IMR-90 (cell line): ENCODE measurements around the gene RCBTB2. TPM values are rescaled to one million over a fixed set of nuclear protein-coding genes. Genes with fewer than 3 reads are reported as not detected.

Experiments used
- ATAC-seq: fragments of 200-7000 bp; cut with Tn5 transposase; 2 replicates; pipeline ENCODE4 v1.9.1; 2020; ENCODE audit warnings: low read depth, mild to moderate bottlenecking, moderate library complexity
- BruUV-seq: library from RNA; stranded (reverse); fragments of 400-500 nt; replicated peaks from 2 replicates; lab custom pipeline; 2021; lab: Mats Ljungman, UMichigan
- CTCF ChIA-PET: fragments of 300-600 bp; formaldehyde crosslinking; extraction: SDS; loops from one replicate; lab custom pipeline; 2021; ENCODE audit warnings: antibody characterized with exemption; lab: Yijun Ruan, JAX
- POLR2A ChIA-PET: fragments of 300-600 bp; sonication (Branson Sonifier 250); formaldehyde crosslinking; loops from one replicate; lab custom pipeline; 2022; ENCODE audit warnings: antibody characterized with exemption; ENCODE audit not compliant: unreplicated experiment; lab: Charles Lee
- DNase-seq: peaks from one replicate; pipeline ENCODE4 v3.0.0; 2013
- H2AFZ ChIP-seq: replicated peaks from 2 replicates; pipeline ENCODE3; 2013; ENCODE audit warnings: low read length, mild to moderate bottlenecking; ENCODE audit not compliant: poor library complexity
- H2AK5ac ChIP-seq: 2 replicates; pipeline ENCODE4 v1.6.1; 2013; ENCODE audit warnings: low read depth, low read length, inconsistent platforms
- H2AK9ac ChIP-seq: replicated peaks from 2 replicates; pipeline ENCODE3; 2013; ENCODE audit warnings: mild to moderate bottlenecking, low read depth, low read length, moderate library complexity; ENCODE audit not compliant: poor library complexity
- H2BK120ac ChIP-seq: 2 replicates; pipeline ENCODE4 v1.6.1; 2013; ENCODE audit warnings: low read depth, low read length, inconsistent platforms
- H2BK15ac ChIP-seq: 3 replicates; pipeline ENCODE4 v1.6.1; 2013; ENCODE audit warnings: low read depth, low read length, inconsistent platforms
- H2BK20ac ChIP-seq: 2 replicates; pipeline ENCODE4 v1.6.1; 2013; ENCODE audit warnings: low read depth, mild to moderate bottlenecking, inconsistent platforms, low read length, moderate library complexity
- H2BK5ac ChIP-seq: 2 replicates; pipeline ENCODE4 v1.6.1; 2013; ENCODE audit warnings: mild to moderate bottlenecking, low read depth, low read length, inconsistent platforms; ENCODE audit not compliant: poor library complexity, severe bottlenecking
- H3K14ac ChIP-seq: replicated peaks from 2 replicates; pipeline ENCODE4 v1.6.1; 2013; ENCODE audit warnings: low read depth, low read length, inconsistent platforms
- H3K18ac ChIP-seq: 2 replicates; pipeline ENCODE4 v1.6.1; 2013; ENCODE audit warnings: low read depth, low read length, control low read depth
- H3K23ac ChIP-seq: 2 replicates; pipeline ENCODE4 v1.6.1; 2013; ENCODE audit warnings: low read depth, low read length, inconsistent platforms
- H3K27ac ChIP-seq: 2 replicates; pipeline ENCODE4 v1.5.1; 2013; ENCODE audit warnings: mild to moderate bottlenecking, control low read depth, low read length; ENCODE audit not compliant: insufficient read depth
- H3K27me3 ChIP-seq: 2 replicates; pipeline ENCODE4 v1.6.1; 2013; ENCODE audit warnings: low read length; ENCODE audit not compliant: control insufficient read depth, insufficient read depth
- H3K36me3 ChIP-seq: 2 replicates; pipeline ENCODE4 v1.6.1; 2013; ENCODE audit warnings: low read length, mixed read lengths; ENCODE audit not compliant: control insufficient read depth, insufficient read depth
- H3K4ac ChIP-seq: 2 replicates; pipeline ENCODE4 v1.6.1; 2013; ENCODE audit warnings: low read depth, low read length, inconsistent platforms
- H3K4me1 ChIP-seq: 2 replicates; pipeline ENCODE4 v1.6.1; 2013; ENCODE audit warnings: low read length, mixed read lengths; ENCODE audit not compliant: control insufficient read depth, insufficient read depth
- H3K4me2 ChIP-seq: 2 replicates; pipeline ENCODE4 v1.6.1; 2013; ENCODE audit warnings: low read depth, mild to moderate bottlenecking, control low read depth, low read length, moderate library complexity
- H3K4me3 ChIP-seq: 2 replicates; pipeline ENCODE4 v1.5.1; 2013; ENCODE audit warnings: low read depth, mild to moderate bottlenecking, control low read depth, low read length, moderate library complexity; ENCODE audit not compliant: insufficient read depth
- H3K56ac ChIP-seq: 2 replicates; pipeline ENCODE4 v1.6.1; 2013; ENCODE audit warnings: low read length, inconsistent platforms; ENCODE audit not compliant: insufficient read depth; ENCODE audit errors: extremely low read depth
- H3K79me1 ChIP-seq, 2 experiments: 2 replicates each; pipeline ENCODE4 v1.6.1; 2013; ENCODE audit warnings: low read length in 2 of 2, inconsistent platforms in 1 of 2, low read depth in 1 of 2
- H3K9ac ChIP-seq: 2 replicates; pipeline ENCODE4 v1.6.1; 2013; ENCODE audit warnings: low read depth, low read length, control low read depth
- H3K9me1 ChIP-seq: 2 replicates; pipeline ENCODE4 v1.6.1; 2013; ENCODE audit warnings: low read length, inconsistent platforms; ENCODE audit not compliant: insufficient read depth
- H3K9me3 ChIP-seq: 2 replicates; pipeline ENCODE4 v1.6.1; 2013; ENCODE audit warnings: low read length; ENCODE audit not compliant: control insufficient read depth, insufficient read depth
- H4K20me1 ChIP-seq: 2 replicates; pipeline ENCODE4 v1.6.1; 2013; ENCODE audit warnings: low read length, inconsistent platforms; ENCODE audit not compliant: insufficient read depth
- H4K5ac ChIP-seq: 2 replicates; pipeline ENCODE4 v1.6.1; 2013; ENCODE audit warnings: mild to moderate bottlenecking, low read depth, low read length, control low read depth
- H4K8ac ChIP-seq, 2 experiments: 2 replicates each; pipeline ENCODE4 v1.6.1; 2013; ENCODE audit warnings: low read depth in 2 of 2, low read length in 2 of 2, control low read depth in 1 of 2, inconsistent platforms in 1 of 2
- H4K91ac ChIP-seq: 2 replicates; pipeline ENCODE4 v1.6.1; 2013; ENCODE audit warnings: low read depth, low read length, inconsistent platforms; ENCODE audit not compliant: insufficient read depth
- CEBPB ChIP-seq: IDR thresholded peaks from 2 replicates; pipeline ENCODE4 v1.6.1; 2012; ENCODE audit warnings: low read depth, low read length, improper control_type of control experiment
- FOS ChIP-seq: fragments of 150-350 bp; IDR thresholded peaks from 2 replicates; pipeline ENCODE4 v1.6.1; 2016; ENCODE audit warnings: low read depth, low read length
- MAFK ChIP-seq: IDR thresholded peaks from 2 replicates; pipeline ENCODE4 v1.6.1; 2012; ENCODE audit warnings: low read depth, low read length, improper control_type of control experiment
- MAZ ChIP-seq: IDR thresholded peaks from 2 replicates; pipeline ENCODE4 v1.6.1; 2012; ENCODE audit warnings: low read depth, mild to moderate bottlenecking, low read length, improper control_type of control experiment, moderate library complexity, borderline replicate concordance
- NFE2L2 ChIP-seq: fragments of 150-350 bp; IDR thresholded peaks from 2 replicates; pipeline ENCODE4 v1.6.1; 2016; ENCODE audit warnings: low read depth, mild to moderate bottlenecking, low read length
- RAD21 ChIP-seq: IDR thresholded peaks from 2 replicates; pipeline ENCODE4 v1.6.1; 2012; ENCODE audit warnings: low read length, improper control_type of control experiment
- RCOR1 ChIP-seq: IDR thresholded peaks from 2 replicates; pipeline ENCODE4 v1.6.1; 2012; ENCODE audit warnings: mild to moderate bottlenecking, low read length, improper control_type of control experiment; ENCODE audit not compliant: insufficient replicate concordance
- RFX5 ChIP-seq: IDR thresholded peaks from 2 replicates; pipeline ENCODE4 v1.8.0; 2012; ENCODE audit warnings: low read depth, mild to moderate bottlenecking, low read length, moderate library complexity
- WGBS, 2 experiments: methylation state at CpG; one replicate each; pipeline versions ENCODE4 v1.1.5 to v1.1.7; 2013; ENCODE audit warnings: missing lambda C conversion rate in 2 of 2; ENCODE audit not compliant: insufficient read length in 1 of 2; ENCODE audit errors: extremely low coverage in 2 of 2; 5-methylcytosine and 5-hydroxymethylcytosine counted together
- dilution Hi-C: fragments of 300-500 bp; cut with HindIII; formaldehyde crosslinking; loops from one replicate; pipeline ENCODE4 v1.14.3; 2018; ENCODE audit warnings: low sequenced_read_pairs; ENCODE audit not compliant: unreplicated experiment
- in situ Hi-C: fragments of 300-500 bp; cut with MboI; formaldehyde crosslinking; loops from 3 replicates; pipeline ENCODE4 v1.14.3; 2019; ENCODE audit warnings: low sequenced_read_pairs, inconsistent platforms, mixed read lengths
- intact Hi-C: fragments of 100-400 bp; cut with micrococcal nuclease; formaldehyde crosslinking; loops from 2 replicates; pipeline ENCODE4 v1.10.0; 2022
- polyA plus RNA-seq, 3 experiments: library from polyadenylated mRNA; depleted of rRNA; stranded (reverse); fragments of >200 nt; gene quantifications; 2 replicates each; pipeline ENCODE4 v1.2.3, GENCODE V29; 2012; ENCODE audit warnings: low replicate concordance in 1 of 3
- total RNA-seq: library from RNA; depleted of rRNA; stranded (reverse); fragments of >200 nt; gene quantifications from 2 replicates; pipeline ENCODE4 v1.2.3, GENCODE V29; 2012
- TF ChIP-seq, protein P1 (sequence below): fragments of 150-350 bp; IDR thresholded peaks from 2 replicates; pipeline ENCODE4 v1.6.1; 2016; ENCODE audit warnings: low read depth, mild to moderate bottlenecking, low read length, moderate library complexity, borderline replicate concordance
- TF ChIP-seq, protein P2 (sequence below): fragments of 150-350 bp; IDR thresholded peaks from 2 replicates; pipeline ENCODE4 v1.6.1; 2017; ENCODE audit warnings: mild to moderate bottlenecking, antibody characterized with exemption, low read length, low read depth
- TF ChIP-seq, protein P3 (sequence below): conservative IDR thresholded peaks from 2 replicates; pipeline ENCODE4 v1.5.1; 2012; ENCODE audit warnings: mild to moderate bottlenecking, low read depth, low read length, improper control_type of control experiment

Gene RCBTB2
- total and polyA plus RNA-seq, 2 of the 4 experiments (the other 2 are of a cell fraction), result 4.0 to 5.2 TPM

DNA sequence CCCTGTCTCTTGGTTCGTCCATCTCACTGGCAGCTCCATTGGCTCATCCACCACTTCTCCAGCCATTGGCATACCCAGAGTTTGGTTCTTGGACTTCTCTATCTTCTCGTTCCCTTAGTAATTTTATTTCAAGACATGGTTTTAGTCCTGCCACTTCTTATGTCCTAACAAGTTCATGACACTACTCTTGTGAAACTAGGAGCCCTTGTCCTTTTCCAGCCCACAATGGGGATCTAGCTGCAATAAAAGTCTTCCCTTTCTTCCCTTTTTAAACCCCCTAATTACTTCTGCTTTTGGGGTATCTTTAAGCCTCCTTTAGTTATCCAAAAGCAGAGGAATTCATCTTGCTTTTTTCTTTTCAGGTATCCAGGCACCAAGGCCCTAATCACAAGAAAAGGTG, 2.9 kb upstream of the RCBTB2 start:
- in situ Hi-C loops, result no loop called here
- CTCF ChIA-PET, result no interaction called here

More for the DNA sequence above, 2.9 kb upstream of the RCBTB2 start:
- TF ChIP-seq MAFK (no peak), RCOR1 (no peak), RAD21 (no peak), RFX5 (no peak), FOS (no peak), MAZ (no peak), NFE2L2 (no peak), CEBPB (no peak)
- TF ChIP-seq, protein P1, sequence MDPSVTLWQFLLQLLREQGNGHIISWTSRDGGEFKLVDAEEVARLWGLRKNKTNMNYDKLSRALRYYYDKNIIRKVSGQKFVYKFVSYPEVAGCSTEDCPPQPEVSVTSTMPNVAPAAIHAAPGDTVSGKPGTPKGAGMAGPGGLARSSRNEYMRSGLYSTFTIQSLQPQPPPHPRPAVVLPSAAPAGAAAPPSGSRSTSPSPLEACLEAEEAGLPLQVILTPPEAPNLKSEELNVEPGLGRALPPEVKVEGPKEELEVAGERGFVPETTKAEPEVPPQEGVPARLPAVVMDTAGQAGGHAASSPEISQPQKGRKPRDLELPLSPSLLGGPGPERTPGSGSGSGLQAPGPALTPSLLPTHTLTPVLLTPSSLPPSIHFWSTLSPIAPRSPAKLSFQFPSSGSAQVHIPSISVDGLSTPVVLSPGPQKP, result no peak
- TF ChIP-seq, protein P2, sequence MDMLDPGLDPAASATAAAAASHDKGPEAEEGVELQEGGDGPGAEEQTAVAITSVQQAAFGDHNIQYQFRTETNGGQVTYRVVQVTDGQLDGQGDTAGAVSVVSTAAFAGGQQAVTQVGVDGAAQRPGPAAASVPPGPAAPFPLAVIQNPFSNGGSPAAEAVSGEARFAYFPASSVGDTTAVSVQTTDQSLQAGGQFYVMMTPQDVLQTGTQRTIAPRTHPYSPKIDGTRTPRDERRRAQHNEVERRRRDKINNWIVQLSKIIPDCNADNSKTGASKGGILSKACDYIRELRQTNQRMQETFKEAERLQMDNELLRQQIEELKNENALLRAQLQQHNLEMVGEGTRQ, result no peak
- TF ChIP-seq, protein P3, sequence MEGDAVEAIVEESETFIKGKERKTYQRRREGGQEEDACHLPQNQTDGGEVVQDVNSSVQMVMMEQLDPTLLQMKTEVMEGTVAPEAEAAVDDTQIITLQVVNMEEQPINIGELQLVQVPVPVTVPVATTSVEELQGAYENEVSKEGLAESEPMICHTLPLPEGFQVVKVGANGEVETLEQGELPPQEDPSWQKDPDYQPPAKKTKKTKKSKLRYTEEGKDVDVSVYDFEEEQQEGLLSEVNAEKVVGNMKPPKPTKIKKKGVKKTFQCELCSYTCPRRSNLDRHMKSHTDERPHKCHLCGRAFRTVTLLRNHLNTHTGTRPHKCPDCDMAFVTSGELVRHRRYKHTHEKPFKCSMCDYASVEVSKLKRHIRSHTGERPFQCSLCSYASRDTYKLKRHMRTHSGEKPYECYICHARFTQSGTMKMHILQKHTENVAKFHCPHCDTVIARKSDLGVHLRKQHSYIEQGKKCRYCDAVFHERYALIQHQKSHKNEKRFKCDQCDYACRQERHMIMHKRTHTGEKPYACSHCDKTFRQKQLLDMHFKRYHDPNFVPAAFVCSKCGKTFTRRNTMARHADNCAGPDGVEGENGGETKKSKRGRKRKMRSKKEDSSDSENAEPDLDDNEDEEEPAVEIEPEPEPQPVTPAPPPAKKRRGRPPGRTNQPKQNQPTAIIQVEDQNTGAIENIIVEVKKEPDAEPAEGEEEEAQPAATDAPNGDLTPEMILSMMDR, result no peak
- no peak overlapping the region for H2BK15ac ChIP-seq
- H3K36me3 ChIP-seq, result no peaks in the 10 kb centered on the region
- no peak for ATAC-seq
- H2AFZ ChIP-seq, result no peak overlapping the region
- dilution Hi-C loops, result no loop called here
- H4K5ac ChIP-seq, result no peak overlapping the region
- no peak overlapping the region for H3K4me2 ChIP-seq
- no peak overlapping the region for H2AK9ac ChIP-seq
- H3K9me1 ChIP-seq, result peaks cover 2% of the 10 kb centered on the region; the same call in 1 of the 2 replicates
- no peak overlapping the region for H2AK5ac ChIP-seq
- H3K4me1 ChIP-seq, result peaks cover 5% of the 10 kb centered on the region
- no peak overlapping the region for H3K4ac ChIP-seq
- no peak overlapping the region for H2BK20ac ChIP-seq
- H3K27ac ChIP-seq, result no peak overlapping the region
- H4K91ac ChIP-seq, result no peak overlapping the region
- H3K79me1 ChIP-seq, result peaks cover 8 to 13% of the 10 kb centered on the region in 2 experiments
- no peaks in the 10 kb centered on the region for H3K9me3 ChIP-seq
- no peak overlapping the region for H2BK5ac ChIP-seq
- H3K27me3 ChIP-seq, result no peaks in the 10 kb centered on the region
- no peak overlapping the region for H2BK120ac ChIP-seq
- H4K20me1 ChIP-seq, result no peaks in the 10 kb centered on the region
- H3K56ac ChIP-seq, result no peak overlapping the region
- no peak overlapping the region for H4K8ac ChIP-seq
- intact Hi-C loops, result no loop called here
- no CpG with 5 or more reads among the region's 2 CpGs for WGBS, 2 experiments
- H3K9ac ChIP-seq, result no peak overlapping the region
- no peak overlapping the region for H3K4me3 ChIP-seq
- no peak for DNase-seq
- POLR2A ChIA-PET, result no interaction called here
- H3K14ac ChIP-seq, result no peak overlapping the region
- no TSS peak for BruUV-seq
- no peak overlapping the region for H3K23ac ChIP-seq
- H3K18ac ChIP-seq, result no peak overlapping the region
